NCI-H187 (cell line): ENCODE measurements around the gene C1QC.

Source experiments
- DNase-seq, 2 experiments: peaks; one replicate each; lab custom pipeline; 2025; lab: John Stamatoyannopoulos, UW

Gene C1QC

GRCh38 chr1:22619252-22619651 is 24.2 kb upstream of the C1QC start:
- DNase-seq = no peak

DNA sequence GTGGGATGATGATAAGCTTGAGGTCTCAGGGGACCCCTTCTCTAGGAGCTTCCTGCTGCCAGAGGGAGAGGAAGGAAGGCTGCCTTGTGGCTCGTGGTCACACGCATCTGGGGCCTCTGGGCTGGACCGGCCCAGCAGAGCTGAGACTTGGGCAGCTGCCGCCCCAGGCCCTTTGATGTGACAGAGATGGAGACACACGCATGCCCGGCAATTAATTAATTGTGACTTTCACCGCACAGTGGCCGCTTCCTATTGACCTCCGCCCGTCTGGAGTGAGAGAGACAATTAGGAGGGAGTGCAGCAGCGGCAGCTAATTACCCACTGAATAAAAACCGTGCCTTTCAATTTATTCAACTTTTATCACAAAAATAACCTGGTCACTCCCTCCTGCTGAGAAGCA is 23.6 kb upstream of the C1QC start:
- DNase-seq = no peak

- DNase-seq = no peak
These were observed 21.7 kb upstream of the C1QC start for GRCh38 chr1:22621761-22622160.

- no peak for DNase-seq
These were observed 18.0 kb upstream of the C1QC start for GRCh38 chr1:22625262-22625925.

DNA sequence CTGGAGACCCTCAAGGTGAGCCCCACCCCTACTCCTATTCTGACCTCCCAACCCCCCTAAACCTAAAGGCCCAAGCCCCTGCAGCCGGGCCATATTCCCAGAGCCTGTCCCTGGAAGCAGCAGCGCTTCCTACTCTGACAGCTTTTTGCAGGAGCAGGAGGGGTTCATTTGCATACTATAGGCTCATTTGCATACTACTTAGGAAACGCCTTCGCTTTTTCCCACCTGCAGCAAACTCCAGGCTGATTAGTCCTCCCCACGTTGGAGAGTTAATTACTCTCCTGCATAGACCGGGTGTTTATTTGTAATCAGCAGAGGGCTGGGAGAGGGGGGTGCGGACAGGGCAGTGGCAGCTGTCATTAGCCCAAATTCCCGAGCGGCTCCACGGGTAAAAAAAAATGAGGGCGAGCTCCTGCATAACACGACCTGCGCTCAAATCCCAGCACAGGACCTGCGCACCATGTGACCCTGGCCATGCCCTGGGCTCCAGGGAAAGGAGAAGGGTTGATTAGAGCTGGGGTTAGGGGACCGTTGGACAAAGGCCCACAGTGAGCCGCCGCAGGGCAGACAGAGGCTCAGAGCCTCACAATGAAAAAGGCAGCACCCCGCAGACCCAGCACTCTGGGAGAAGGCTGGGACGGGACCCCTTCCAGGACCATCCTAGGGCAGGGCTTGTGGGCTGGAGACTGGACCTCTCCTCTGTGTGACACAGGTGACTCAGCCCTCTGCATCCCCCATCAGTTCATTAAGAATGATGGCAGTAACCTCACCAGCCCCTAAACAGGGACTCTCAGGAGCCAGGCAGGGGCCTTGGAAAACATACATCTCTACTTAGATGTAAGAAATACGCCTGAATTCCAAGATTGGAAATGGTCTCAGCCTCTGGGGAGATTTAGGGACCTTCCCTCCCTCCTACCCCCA is 16.9 kb upstream of the C1QC start:
- DNase-seq = no peak

DNA sequence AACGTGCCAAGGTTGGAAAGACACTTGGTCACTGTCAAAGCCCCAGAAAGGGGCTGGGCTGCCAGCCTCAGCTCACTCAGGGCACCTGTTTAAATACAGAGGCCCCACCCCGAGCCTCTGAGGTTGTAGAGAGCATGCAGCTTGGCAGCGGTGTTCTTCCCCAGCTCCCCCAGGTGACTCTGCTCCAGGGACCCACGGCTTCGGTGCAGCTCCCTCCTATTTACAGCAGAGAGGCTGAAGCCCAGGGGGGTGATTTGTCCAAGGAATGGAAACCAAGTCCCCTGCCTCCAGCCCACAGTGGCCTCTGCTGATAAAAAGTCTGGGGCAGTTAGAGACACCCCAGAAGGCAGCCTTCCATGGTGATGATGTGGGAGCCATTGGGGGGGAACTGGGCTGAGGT is 16.1 kb upstream of the C1QC start:
- DNase-seq = peak in 1 of 2 experiments; percentile 74

DNA sequence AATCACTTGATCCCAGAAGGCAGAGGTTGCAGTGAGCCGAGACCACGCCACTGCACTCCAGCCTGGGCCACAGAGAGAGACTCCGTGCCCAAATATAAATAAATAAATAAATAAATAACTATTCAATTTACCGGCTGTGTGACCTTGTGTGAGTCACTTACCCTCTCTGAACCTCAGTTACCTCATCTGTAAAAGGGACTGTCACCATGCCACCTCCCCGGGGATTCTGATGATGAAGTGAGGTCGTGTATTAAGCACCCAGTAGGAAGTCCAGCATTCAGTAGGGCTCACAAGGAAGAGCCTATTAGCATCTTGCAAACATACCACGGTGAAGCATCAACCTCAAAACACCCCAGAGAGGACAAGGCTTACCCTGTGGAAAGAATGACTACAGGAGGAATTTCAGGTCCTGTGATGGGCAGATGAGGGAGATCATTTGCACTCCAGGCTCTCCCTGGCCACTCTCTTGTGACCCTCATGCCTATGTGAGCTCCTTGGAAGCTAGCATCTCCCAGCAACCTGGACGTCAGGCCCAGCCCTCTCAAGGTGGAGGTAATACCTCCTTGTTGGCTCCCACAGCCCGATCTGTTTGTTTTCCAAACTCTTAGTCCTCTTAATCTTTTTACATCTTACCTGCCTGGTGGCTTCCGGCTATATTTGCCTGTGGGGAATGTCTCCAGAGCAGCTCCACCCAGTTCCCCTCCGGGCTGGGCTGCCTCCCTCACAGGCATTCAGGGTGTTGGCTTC is 14.6 kb upstream of the C1QC start:
- DNase-seq = no peak

DNA sequence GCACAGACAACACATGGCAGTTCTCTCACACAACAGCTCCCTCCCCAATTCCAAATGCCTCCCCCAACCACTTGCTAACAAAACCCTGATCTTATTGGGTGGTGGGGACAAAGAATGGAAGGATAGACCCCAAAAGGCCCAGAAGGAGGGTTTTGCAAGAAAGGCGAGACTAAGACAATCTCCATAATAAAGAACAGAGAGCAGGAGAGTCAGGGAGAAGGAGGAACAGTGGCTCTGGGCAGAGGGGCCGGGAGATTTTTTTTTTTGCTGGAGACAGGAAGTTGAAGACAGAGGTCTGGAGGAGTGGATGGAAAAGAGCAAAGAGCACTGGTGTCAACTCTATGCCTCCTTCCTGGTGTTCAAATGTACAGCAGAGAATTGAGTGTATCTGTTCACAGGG is 13.5 kb upstream of the C1QC start:
- DNase-seq = no peak

DNA sequence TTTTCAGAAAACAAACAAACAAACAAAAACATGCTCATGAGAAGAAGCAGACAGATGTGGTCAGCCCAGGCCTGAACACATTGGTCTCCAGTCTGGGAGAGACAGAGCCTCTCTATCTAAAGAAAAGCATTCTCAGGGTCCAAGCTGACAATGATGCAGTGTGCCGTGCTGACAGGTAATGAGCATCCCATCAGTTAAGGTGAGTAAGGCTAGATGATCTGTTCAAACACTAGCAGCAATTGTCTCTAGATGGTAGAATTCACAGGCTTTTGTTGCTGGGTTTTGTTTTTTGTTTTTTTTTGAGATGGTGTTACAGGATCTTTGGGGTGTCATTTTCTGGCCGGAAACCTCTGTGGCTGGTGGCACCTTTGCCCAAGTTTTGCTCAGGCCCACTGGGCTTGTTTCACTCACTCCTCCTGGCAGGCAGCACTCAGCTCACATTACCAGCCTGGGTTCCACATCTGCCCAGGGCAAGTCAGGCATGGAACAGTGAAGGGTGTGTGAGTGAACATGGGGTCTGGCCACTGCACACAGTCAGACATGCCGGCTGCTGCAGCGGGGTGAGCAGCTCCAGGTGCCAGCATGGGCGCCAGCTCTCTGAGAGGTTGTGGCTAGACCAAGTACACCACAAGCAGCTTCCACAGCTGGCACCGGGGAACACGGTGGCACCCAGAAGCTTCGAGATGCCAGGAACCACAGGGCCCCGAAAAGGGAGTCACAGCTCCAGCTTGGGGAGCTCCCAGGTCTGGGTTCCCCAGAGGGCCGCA is 9.6 kb upstream of the C1QC start:
- no peak for DNase-seq

GRCh38 chr1:22635436-22635835 is 8.0 kb upstream of the C1QC start:
- peak in 1 of 2 experiments; percentile 24 for DNase-seq

- no peak for DNase-seq
These were observed 7.1 kb upstream of the C1QC start, which contains the start of gene C1QA for GRCh38 chr1:22636353-22636752. Gene C1QA, plus strand, starts transcription at chr1:22636628. Its CDS starts 989 bp downstream, at chr1:22637617.

- DNase-seq = peak in 1 of 2 experiments; percentile 19
These were observed 6.5 kb upstream of the C1QC start for GRCh38 chr1:22636927-22637326.

DNA sequence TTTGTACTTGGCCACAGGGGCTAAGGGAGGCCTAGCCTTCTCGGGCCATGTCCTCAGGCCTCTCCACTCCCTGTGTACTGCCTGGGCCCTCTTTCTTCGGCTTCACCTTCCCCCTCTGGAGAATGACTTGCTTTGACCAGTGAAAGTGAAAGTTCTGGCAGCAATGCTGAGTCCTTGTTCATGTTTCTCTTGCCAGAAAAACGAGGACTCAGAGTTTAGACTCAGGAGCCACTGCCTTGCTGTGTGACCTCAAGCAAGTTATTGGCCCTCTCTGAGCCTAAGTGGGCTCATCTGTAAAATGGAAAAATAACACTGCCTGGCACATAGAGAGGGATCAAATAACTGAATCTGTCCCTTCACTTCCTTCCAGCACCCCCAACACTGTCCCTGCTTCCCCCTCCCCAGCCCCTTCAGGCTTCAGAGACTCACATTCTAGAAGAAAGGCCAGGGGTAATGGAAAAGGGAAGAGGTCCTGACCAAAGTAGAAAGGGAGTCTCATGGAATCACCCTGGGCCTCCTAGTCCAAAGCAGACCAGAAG is 5.5 kb upstream of the C1QC start:
- DNase-seq = no peak

DNA sequence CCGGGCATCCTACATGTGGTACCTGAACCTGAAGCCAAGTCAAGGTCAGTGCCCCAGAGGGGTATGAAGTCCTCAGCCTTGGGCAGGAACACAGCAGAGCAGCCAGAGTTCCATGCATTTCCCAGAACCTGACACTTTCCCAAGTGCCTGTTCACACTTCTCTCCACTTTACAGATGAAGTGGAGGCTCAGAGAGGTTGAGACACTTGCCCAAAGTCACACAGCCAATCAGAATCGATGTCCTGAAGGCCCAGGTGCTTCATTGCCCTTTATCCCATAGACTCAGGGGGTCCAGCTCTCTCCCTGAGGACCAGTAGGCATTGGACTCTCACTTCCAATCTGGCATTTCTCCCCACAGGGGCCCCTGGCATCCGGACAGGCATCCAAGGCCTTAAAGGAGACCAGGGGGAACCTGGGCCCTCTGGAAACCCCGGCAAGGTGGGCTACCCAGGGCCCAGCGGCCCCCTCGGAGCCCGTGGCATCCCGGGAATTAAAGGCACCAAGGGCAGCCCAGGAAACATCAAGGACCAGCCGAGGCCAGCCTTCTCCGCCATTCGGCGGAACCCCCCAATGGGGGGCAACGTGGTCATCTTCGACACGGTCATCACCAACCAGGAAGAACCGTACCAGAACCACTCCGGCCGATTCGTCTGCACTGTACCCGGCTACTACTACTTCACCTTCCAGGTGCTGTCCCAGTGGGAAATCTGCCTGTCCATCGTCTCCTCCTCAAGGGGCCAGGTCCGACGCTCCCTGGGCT is 4.8 kb upstream of the C1QC start:
- DNase-seq = no peak

- no peak for DNase-seq
These were observed 4.1 kb upstream of the C1QC start for GRCh38 chr1:22639286-22639685.

- no peak for DNase-seq
These were observed 2.2 kb upstream of the C1QC start for GRCh38 chr1:22641247-22641646.

- DNase-seq = peak; percentile 32 to 33
These were observed 1.4 kb upstream of the C1QC start for GRCh38 chr1:22641906-22642636.

GRCh38 chr1:22643928-22644327 is 495 bp downstream of the C1QC start:
- DNase-seq = no peak

GRCh38 chr1:22645931-22646330 is 2.5 kb downstream of the C1QC start:
- no peak for DNase-seq

DNA sequence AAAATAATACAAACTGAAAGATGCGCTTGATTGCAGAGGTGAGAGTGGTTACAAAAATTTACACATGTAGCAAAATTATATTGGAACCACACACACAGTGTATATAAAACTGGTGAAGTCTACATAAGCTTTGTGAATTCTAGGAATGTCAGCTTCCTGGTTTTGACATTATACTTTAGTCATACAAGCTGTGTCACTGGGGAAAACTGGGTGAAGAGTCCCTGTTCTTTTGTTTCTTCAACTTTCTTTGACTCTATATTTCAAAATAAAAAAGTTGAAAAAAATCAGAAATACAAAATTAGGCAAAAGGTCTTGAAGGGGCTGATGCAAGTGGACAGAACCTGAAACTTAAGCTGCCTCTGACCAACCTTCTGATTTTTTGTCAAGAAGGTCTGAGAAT is 3.0 kb downstream of the C1QC start:
- DNase-seq = no peak
